Measurements from ENCODE around the gene LRRTM2.

DNA sequence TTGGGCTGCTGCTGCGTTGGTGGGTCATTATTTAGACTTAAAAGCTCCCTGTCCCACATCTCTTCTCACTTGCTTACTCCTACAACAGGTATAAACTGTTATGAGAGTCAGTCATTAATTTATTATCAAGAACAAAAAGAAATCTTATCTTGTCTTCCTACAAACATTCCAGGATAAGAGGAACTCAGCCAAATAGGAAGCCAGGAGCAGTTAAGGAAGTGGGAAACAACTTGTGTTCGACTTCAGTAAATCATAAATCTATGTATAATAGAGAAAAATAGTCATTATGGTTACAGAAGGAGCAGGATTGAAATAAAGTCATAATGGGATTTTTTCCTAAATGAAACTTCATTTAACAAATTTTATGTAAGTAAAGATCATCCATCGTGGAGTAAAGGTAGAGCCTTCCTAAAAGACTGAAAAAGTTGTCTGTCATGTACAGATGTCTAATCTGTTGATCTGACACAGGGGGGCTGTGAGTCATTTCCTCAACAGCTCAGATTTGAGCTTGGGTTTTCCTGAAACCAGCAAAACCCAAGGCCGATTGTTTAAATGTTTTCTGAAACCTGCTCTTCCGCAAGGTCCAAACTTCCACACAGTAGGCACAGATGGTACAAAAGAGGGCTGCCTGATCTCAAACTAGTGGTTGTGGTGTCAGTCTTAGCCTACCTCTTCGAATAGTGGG lies 25.3 kb upstream of the LRRTM2 start:
- TF ChIP-seq POLR2A (IDR thresholded peaks at IDR 0.05) (no peak), EP300 (IDR thresholded peaks at IDR 0.05) (no peak), POLR2AphosphoS5 (IDR thresholded peaks at IDR 0.05) (no peak)
- TF ChIP-seq, protein P1, sequence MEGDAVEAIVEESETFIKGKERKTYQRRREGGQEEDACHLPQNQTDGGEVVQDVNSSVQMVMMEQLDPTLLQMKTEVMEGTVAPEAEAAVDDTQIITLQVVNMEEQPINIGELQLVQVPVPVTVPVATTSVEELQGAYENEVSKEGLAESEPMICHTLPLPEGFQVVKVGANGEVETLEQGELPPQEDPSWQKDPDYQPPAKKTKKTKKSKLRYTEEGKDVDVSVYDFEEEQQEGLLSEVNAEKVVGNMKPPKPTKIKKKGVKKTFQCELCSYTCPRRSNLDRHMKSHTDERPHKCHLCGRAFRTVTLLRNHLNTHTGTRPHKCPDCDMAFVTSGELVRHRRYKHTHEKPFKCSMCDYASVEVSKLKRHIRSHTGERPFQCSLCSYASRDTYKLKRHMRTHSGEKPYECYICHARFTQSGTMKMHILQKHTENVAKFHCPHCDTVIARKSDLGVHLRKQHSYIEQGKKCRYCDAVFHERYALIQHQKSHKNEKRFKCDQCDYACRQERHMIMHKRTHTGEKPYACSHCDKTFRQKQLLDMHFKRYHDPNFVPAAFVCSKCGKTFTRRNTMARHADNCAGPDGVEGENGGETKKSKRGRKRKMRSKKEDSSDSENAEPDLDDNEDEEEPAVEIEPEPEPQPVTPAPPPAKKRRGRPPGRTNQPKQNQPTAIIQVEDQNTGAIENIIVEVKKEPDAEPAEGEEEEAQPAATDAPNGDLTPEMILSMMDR (IDR thresholded peaks at IDR 0.05): no peak

Data from sigmoid colon (tissue), 4 donors.